Fibroblast of peridontal ligament (primary cell): Measurements from ENCODE around the gene SRR.
A peak's percentile ranks its signal among the peaks of the same experiment; 100 is the strongest.
"Not testable (repeated sequence)": the region's sequence is repeated elsewhere in the genome, so short reads cannot be mapped to it uniquely, and the experiment has no call there.

Experiments used
- DNase-seq: peaks from one replicate; pipeline ENCODE4 v3.0.0-alpha.2; 2010; ENCODE audit errors: extremely low read depth

SRR gene, protein sequence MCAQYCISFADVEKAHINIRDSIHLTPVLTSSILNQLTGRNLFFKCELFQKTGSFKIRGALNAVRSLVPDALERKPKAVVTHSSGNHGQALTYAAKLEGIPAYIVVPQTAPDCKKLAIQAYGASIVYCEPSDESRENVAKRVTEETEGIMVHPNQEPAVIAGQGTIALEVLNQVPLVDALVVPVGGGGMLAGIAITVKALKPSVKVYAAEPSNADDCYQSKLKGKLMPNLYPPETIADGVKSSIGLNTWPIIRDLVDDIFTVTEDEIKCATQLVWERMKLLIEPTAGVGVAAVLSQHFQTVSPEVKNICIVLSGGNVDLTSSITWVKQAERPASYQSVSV

DNA sequence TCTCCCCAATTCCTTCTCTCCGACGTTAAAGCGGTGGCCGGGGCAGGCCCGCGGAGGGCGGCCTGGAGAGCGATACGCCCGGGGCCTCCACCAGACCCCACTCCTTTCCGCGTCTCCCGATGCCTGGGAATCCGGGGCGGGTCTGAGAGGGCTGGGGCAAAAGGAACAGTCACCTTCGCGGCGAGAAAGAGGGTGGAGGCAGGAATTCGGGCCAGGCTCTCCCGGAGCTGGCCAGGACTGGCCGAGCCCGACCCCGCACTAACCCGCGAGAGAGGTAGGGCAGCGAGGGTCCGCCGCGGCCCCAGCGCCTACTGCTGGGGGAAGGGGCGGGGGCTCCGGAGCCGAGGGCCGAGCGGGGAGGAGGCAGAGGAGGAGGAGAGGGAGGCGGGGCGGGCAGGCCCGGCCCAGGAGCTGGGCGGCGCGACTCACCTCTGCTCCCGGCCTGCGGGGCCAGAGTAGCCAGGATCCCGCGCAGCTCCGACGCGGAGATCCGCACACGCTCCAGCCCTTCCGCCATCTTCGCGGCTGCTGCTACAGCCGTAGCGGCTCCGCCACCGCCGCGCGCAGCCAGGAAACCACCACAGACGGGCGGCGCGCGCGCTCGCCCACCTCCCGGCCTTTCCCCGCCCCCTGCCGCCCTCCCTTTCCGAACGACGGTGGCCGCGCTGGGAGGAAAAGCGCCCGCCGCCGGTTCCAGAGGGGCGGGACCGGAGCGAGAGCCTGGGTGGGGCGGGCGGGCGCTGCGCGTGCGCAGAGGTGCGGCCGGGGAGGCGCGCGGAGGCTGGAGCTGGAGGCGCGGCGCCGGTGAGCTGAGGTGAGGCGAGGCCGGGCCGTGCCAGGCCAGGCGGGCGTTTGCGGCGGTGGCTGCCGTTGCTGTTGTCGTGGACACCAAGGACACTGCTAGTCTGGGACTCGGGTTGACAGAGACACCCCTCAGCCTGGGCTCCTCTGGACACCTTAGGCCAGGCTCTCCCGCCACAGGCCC lies at the start of gene SRR, which contains the start of gene SMG6:
Gene SRR, plus strand, starts transcription at position 747 of the 985 bp plus-strand sequence. CDS start 11,611 bp downstream, outside the sequence.
Gene SMG6, minus strand, starts transcription at position 582 of the 985 bp plus-strand sequence. Its CDS starts 65 bp downstream, at position 517.
- DNase-seq: peak; percentile 72

DNA sequence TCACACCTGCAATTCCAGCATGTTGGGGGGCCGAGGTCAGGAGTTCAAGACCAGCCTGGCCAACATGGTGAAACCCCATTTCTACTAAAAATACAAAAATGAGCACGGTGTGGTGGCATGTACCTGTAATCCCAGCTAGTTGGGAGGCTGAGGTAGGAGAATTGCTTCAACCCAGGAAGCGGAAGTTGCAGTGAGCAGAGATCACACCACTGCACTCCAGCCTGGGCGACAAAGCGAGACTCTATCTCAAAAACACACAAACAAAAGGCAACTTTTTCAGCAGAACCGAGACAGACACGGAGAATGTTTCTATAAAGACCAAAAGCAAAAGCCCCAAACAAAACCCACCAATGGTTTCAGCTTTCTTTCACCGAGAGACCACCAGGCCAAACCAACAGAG lies 44.9 kb upstream of the SRR start:
- DNase-seq: not testable (repeated sequence)

DNA sequence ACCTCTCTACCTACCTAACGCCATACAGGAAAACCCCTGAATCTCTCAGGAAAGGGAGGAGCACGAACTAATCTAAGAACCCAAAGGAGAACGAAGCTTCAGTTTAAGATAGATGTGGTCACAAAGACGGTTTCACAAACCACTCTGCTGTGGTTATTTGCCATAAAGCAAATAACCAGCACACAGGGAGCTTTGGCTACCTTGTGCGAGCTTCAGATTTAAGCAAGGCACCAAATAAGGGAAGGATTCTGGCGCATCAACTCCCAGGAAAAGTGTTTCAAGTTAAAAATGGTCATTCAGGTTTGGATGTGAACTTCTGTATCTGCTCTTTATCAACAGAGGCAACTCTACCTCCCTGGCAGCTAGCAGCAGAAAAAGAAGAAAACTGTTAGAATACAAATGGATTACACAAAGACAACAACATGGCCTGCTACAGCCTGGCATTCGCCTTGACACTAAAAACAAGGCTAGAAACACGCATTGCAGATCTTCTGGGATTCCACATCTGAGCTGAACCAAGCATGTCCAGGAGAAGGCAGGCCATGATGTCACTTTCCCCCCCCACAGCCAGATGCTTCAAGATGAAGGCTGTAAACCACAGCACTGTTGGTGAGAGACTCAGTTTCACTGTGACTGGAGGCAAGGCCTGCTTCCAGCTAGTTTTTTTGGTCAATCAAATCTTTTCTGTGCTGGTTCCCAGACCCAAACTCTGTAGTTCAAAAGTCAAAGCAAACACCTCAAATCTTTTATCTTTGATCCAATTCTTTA lies 43.8 kb upstream of the SRR start:
- DNase-seq: peak; percentile 79

DNA sequence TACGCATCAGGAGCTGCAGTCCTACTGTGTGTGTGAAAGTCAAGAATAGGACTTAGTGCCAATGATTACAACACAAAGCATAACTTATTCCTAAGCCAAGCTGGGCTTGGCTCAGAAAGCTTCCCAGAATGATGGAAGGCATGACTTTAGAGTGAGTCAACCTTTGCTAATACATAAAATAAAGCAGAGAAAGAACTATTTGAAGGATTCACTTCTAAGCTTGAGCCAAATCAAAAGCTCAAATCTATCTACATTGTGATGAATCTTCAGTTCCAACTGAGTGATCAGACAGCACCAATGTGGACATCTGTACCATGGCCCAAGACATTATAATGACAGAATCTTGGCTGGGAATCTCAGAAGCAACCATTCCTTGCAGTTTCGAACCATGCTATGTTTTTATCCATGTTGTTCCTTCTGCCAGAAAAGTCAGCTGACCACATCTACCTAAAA lies 41.6 kb upstream of the SRR start:
- DNase-seq: peak; percentile 90

DNA sequence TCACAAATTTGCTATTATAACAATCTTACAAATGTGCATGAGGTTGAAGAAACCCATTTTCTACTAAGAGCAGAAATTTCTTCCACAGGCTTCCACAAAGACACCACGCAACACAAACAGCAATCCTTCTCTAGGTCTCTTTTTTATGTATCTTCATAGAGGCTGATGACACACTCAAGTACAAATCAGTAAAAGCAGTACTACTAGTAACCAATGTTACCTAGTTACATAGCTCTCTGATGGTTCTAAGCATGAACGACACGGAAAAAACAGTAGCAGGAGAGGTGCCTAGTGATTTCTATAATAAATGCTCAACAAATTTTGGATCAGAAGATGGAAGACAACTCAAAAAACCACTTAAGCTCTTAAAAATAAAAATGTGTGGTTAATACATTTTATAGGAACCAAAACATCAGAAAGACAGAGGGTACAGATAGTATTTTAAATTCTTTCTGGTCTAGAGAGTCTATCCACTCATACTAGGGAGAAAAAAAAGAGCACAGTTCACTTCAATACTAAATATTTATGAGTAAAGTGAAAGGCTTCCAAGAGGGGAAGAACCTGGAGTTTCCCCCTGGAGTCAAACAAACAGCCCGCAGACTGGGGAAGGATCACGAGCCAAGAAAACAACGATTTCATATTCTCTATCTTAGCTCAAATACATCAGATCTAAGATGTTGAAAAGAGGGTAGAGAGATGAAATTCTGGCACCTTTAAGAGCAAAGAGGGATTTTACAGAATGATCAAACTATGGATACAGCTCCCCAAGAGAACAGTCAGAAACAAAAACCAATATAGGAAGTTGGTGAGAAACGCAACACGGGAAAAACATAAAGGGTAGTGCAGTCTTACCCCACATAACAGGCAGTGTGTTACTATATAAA lies 40.3 kb upstream of the SRR start:
- peak; percentile 61 for DNase-seq

DNA sequence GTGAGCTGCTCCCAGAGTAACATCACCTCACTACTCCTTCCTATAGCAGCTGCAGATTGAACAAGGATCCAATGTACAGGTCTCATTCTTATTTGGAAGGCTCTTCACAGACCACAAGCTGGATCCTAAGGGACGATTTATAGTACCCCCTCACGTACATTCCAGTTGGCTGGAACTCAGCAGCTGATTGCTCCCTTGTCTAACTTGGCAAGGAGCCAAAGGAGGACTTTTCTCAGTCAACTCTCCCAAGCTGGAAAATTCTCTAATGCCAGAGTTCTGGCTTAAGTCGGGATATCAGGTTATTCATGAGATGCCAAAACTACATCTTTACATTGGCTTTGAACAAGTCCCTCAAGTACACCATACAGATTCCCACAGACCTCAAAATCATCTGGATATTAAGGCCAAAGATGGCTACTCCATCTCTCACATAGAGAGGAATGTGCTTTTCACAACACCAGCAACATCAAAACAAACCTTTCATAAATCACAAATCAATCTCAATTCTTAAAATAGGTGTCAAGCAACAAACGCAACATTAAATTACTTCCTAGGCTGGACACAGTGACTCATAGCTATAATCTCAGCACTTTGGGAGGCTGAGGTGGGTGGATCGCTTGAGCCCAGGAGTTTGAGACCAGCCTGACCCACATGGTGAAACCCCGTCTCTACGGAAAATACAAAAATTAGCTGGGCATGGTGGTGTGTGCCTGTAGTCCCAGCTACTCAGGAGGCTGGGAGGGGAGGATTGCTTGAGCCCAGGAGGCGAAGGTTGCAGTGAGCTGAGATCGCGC lies 39.5 kb upstream of the SRR start:
- DNase-seq: peak; percentile 58

DNA sequence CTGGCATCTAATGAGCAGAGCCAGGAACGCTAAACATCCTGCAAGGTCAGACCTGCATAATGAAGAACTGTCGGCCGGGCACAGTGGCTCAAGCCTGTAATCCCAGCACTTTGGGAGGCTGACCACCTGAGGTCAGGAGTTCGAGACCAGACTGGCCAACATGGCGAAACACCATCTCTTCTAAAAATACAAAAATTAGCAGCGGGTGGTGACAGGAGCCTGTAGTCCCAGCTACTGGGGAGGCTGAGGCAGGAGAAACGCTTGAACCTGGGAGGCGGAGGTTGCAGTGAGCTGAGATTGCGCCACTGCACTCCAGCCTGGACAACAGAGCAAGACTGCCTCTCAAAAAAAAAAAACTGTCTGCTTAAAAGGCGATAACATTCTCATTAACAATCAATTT lies 38.6 kb upstream of the SRR start:
- not testable (repeated sequence) for DNase-seq

DNA sequence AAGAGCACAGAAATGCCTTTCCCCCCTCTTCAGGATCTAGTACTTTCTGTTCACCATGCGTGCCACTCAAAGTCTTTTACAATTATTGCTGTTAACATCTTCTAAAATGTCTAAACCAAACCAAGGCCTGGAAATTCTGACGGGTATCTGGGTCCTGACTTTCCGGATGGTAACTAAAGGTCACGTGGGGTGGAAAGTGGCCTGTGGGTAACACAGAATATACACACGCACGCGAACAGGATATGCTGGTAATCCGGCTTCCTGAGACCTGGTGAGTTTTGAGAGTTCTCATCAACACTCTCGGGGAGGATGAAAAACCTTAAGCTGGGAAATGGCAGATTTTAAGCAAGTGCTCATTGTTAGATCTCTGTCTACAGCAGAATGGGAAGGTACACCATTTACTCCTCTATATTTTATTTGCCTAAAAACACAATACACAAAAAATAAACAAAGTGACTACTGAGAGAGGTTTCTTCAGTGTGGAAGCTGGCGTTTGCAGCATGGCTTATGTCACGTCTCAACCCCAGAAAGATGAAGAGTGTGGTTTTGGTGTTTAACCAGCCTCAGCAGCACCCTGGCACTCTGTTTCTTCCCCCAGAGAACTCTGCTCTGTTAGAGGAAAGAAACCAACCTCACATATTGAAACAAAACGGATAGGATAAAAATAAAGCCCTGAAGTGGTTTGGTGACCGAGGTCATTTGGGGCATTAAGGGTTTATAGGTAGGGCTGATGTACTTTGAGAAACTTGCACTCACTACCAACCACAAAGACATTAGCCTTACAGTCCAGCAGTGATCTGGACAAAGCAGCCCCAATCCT lies 37.5 kb upstream of the SRR start:
- no peak for DNase-seq

DNA sequence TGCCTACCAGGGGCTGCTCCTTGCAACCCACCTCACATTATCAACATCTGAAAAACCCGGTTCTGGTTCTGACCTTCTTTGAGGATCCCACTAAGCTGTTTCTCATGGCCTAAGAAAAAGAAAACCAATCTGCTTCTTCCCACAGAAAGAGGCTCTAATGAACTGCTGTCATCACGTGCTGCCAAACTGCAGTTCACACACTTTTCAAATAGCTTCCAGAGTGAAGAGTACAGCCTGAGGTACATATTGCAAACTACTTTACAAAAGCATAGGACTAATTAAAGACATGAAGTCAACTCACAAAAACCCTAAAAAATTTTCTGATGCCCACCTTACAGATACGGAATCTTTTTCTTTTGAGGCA lies 36.9 kb upstream of the SRR start:
- no peak for DNase-seq

DNA sequence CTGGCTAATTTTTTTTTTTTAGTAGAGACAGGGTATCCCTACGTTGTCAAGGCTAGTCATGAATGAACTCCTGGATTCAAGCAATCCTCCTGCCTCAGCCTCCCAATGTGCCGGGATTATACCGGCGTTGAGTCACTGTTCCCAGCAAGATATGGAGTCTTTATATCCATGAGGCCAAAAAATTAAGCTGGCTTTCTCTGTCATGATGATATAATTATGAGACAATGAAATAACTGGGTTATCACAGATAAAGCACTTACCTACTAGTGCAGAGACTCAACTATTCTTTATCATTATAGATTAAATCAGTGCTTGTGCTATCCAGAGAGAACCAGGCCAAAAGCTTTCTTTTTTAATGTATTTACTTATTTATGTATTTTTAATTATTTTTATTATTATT lies 36.4 kb upstream of the SRR start:
- DNase-seq: no peak

DNA sequence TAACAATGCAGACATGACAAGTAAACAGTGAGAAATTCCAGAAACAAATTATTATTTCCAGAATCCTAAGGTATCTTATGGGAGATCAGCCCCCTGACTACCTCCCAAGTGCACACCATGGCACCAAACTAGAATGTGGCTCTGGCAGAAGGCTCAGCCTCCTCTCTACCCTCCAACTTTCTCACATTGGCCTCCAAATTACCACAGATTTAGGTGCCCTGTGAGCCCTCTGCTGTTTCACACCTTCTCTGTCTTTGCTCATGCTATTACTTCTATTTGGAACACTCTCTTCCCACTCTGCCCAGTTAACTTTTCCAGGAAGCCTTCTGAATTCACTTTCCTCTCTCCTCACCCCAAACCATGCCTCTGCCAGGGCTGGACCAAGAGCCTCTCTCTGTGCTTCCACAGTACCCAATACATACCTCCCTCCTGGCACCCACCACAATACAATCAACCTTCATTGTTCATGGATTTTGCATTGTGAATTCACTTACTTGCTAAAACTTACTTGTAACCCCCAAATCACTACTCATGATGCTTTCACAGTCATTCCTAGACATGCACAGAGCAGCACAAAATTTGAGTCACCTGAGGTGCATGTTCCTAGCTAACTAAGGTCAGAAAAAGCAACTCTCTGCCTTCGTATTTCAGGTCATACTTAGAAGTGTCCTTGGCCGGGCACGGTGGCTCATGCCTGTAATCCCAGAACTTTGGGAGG lies 31.6 kb upstream of the SRR start:
- DNase-seq: no peak

DNA sequence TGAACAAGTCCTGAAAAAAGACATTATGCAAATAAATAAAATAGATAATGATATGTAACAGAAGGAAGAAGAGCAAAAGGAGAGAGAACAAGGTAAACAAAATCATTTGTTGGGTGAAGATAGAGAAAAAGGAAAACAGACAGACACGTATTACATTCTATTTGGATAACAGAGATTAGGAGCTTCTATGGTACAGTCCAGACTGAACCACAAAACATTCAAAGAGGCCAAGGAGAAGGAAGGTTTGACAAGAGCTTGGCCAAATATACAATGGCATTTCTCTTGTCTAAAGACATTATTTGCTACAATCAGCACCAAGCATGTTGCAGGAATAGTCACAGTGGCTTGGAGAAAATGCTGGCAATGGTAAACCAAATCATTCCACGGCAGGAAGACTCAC lies 29.3 kb upstream of the SRR start:
- no peak for DNase-seq

DNA sequence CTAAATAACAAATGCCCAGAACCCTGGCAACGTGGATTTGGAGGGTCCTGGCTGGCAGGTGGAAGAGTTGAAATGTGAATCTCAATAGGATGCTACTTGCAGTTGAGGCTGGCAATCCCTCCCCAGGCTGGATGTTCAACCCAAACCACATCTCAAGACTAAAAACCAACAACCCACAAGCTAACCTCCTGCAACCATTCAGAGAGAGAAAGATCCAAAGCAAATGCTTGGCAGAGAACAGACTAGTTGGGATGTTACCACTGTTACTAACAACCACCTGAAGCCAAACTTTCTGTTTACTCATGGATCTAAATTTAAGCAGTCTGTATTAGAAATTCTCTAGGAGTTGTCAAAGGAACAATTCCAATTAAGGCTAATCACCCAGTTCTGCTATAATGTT lies 28.0 kb upstream of the SRR start:
- DNase-seq: no peak

DNA sequence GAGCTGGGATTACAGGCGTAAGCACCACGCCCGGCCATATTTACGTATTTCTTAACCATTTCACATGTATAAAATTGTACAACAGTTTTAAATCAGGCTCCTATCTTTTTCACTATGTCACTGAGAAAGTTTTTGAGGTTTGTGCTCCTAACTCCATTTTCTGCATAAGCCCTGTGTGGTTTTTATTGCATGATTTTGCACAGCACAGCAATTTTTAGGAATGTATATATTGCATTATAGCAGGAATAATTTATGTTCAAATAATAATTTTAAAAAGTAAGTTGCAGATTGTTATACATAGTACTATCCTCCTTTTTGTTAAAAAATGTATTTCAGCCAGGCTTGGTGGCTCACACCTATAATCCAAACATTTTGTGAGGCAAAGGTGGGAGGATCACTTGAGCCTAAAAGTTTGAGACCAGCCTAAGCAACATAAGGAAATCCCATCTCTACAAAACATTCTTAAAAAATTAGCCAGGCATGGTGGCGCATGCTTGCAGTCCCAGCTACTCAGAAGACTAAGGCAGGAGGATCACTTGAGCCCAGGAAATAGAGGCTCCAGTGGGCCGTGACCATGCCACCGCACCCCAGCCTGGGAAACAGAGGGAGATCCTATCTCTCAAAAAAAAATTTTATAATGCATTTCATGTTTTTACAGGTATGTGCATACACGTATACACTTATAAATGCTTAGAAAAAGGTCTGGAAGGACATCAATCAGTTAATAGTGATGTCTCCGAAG lies 26.1 kb upstream of the SRR start:
- no peak for DNase-seq

DNA sequence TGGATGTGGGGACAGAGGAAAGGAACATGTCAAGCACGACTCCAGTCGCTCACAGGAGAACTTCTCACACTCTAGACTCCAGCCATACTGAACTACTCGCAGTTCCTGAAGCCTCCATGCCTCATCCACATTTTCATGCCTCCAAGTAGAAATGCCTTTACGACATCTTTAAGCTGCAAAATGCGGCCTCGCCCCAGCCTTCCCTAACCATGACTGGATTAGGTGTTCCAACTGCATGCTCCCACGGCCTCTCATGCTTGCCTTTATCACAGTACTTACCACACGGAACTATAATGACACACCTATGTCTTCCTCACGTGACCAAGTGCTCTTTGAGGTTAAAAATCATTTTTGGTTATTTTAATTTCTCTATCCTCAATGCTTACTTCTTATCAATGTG lies 24.0 kb upstream of the SRR start:
- no peak for DNase-seq

DNA sequence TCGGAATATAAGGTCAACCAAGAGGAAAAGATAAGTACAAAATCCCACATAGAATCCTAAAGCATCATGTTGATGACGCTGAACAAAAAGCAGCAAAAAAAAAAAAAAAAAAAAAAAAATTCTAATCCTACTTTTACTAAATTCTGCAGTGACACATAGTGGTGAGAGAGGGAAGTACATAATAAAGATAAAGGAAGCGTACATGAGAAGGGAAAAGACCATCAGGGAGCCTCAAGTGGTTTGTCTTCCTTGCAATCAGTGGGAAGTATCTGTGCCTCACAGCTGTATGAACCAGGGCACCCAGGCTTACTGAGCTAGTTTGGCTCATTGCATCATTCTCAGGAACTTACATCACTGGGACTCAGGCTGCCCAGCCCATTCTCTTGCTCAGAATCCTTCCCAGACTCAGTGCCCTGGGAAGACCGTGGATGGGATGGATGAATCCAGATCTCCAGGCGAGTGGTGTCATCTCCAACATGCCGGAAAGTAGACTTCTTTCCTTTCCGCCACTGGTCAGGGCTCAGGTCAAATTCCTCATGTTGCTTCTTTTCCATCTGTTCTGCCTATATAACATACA lies 21.4 kb upstream of the SRR start:
- peak; percentile 95 for DNase-seq

DNA sequence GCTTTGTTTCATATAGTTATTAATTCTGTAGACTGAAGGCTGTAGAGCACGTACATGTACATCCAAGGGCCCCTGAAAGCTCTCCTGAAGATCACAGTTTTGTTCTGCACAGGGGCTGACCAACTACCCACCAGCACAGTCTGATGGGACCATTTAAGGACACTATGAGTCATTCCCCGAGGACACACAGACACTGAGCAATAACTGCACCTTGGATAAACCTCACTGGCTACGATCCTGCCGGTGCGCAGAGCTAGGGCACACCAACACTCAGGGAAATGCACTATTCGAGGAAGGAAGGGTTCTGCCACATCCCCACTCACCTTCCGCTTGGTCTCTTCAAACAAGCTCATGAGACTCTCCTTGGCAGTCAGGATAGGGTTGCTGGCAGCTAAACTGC lies 20.4 kb upstream of the SRR start:
- no peak for DNase-seq
